HEK293T (cell line): ENCODE measurements around the gene MMS19.
"Not testable (repeated sequence)": the region's sequence is repeated elsewhere in the genome, so short reads cannot be mapped to it uniquely, and the experiment has no call there.

Experiments used
- CTCF ChIA-PET: fragments of 350-600 bp; formaldehyde crosslinking; extraction: SDS; loops from one replicate; lab custom pipeline; 2021; ENCODE audit warnings: antibody characterized with exemption, inconsistent platforms; lab: Yijun Ruan, JAX
- POLR2A ChIA-PET: fragments of 350-600 bp; formaldehyde crosslinking; extraction: SDS; loops from one replicate; lab custom pipeline; 2020; ENCODE audit warnings: antibody characterized with exemption, inconsistent platforms; lab: Yijun Ruan, JAX
- DNase-seq: peaks from one replicate; pipeline ENCODE4 v3.0.0; 2012; ENCODE audit warnings: mixed read lengths; ENCODE audit errors: extremely low spot score
- ARNT ChIP-seq: fragments of 450-650 bp; IDR thresholded peaks from 2 replicates; pipeline ENCODE4 v1.6.1; 2017; ENCODE audit warnings: mild to moderate bottlenecking
- BHLHE40 ChIP-seq: fragments of 450-650 bp; IDR thresholded peaks from 2 replicates; pipeline ENCODE4 v1.6.1; 2016; ENCODE audit warnings: mild to moderate bottlenecking, moderate library complexity, borderline replicate concordance
- CTBP1 ChIP-seq: fragments of 450-650 bp; IDR thresholded peaks from 2 replicates; pipeline ENCODE4 v1.6.1; 2016; ENCODE audit warnings: borderline replicate concordance
- ELF4 ChIP-seq: fragments of 450-650 bp; IDR thresholded peaks from 2 replicates; pipeline ENCODE4 v1.6.1; 2017; ENCODE audit warnings: antibody characterized with exemption
- FOXA1 ChIP-seq: fragments of 450-650 bp; IDR thresholded peaks from 2 replicates; pipeline ENCODE4 v1.6.1; 2016; ENCODE audit warnings: mild to moderate bottlenecking
- FOXK2 ChIP-seq: fragments of 450-650 bp; IDR thresholded peaks from 2 replicates; pipeline ENCODE4 v1.6.1; 2016; ENCODE audit warnings: mild to moderate bottlenecking
- FOXM1 ChIP-seq: fragments of 450-650 bp; IDR thresholded peaks from 2 replicates; pipeline ENCODE4 v1.6.1; 2017; ENCODE audit warnings: mild to moderate bottlenecking, borderline replicate concordance
- HDGF ChIP-seq: fragments of 450-650 bp; IDR thresholded peaks from 2 replicates; pipeline ENCODE4 v1.6.1; 2017; ENCODE audit warnings: antibody characterized with exemption, borderline replicate concordance
- L3MBTL2 ChIP-seq: fragments of 450-650 bp; conservative IDR thresholded peaks from 2 replicates; pipeline ENCODE4 v1.6.1; 2016; ENCODE audit warnings: mild to moderate bottlenecking
- LEF1 ChIP-seq: fragments of 450-650 bp; IDR thresholded peaks from 2 replicates; pipeline ENCODE4 v1.6.1; 2017; ENCODE audit warnings: mild to moderate bottlenecking, borderline replicate concordance
- NFRKB ChIP-seq: fragments of 450-650 bp; IDR thresholded peaks from 2 replicates; pipeline ENCODE4 v1.6.1; 2016; ENCODE audit warnings: mild to moderate bottlenecking, moderate library complexity
- PKNOX1 ChIP-seq: fragments of 450-650 bp; IDR thresholded peaks from 2 replicates; pipeline ENCODE4 v1.6.1; 2016
- SP1 ChIP-seq: fragments of 450-650 bp; IDR thresholded peaks from 2 replicates; pipeline ENCODE4 v1.6.1; 2017
- SUZ12 ChIP-seq: fragments of 450-650 bp; IDR thresholded peaks from 2 replicates; pipeline ENCODE4 v1.6.1; 2016; ENCODE audit warnings: mild to moderate bottlenecking
- TARDBP ChIP-seq: fragments of 450-650 bp; IDR thresholded peaks from 2 replicates; pipeline ENCODE4 v1.6.1; 2016
- ZNF384 ChIP-seq: fragments of 450-650 bp; IDR thresholded peaks from 2 replicates; pipeline ENCODE4 v1.6.1; 2016

Gene MMS19

GRCh38 chr10:97475936-97476594, 22.2 kb downstream of the MMS19 start:
- POLR2A ChIA-PET, result no interaction called here
- TF ChIP-seq PKNOX1 (no peak), ZNF384 (no peak), FOXM1 (no peak), HDGF (no peak)
- CTCF ChIA-PET, result no interaction called here
- DNase-seq, result no peak

- TF ChIP-seq FOXK2 (no peak), ARNT (no peak)
- CTCF ChIA-PET, result interaction anchor here (0.6 to 1.0 kb wide), 2 partner anchors 50 to 79 kb away, joined by 3 to 7 read pairs; no protein-coding TSS in a partner anchor
- POLR2A ChIA-PET, result no interaction called here
- no peak for DNase-seq
Measured at GRCh38 chr10:97474918-97475317, 23.3 kb downstream of the MMS19 start.

- POLR2A ChIA-PET, DNase-seq, CTCF ChIA-PET: not testable (repeated sequence)
Measured at GRCh38 chr10:97468781-97469180, 29.4 kb downstream of the MMS19 start.

GRCh38 chr10:97468162-97468561, 30.1 kb downstream of the MMS19 start:
- ChIA-PET POLR2A (no interaction called here), CTCF (no interaction called here)
- DNase-seq, result no peak
- TF ChIP-seq NFRKB, result no peak
- no peak for TF ChIP-seq FOXM1
- no peak for TF ChIP-seq HDGF
- no peak for TF ChIP-seq ARNT
- TF ChIP-seq FOXK2, result no peak
- TF ChIP-seq FOXA1, result no peak
- TF ChIP-seq SUZ12, result no peak
- no peak for TF ChIP-seq L3MBTL2
- no peak for TF ChIP-seq SP1
- no peak for TF ChIP-seq ZNF384
- TF ChIP-seq LEF1, result no peak
- no peak for TF ChIP-seq CTBP1
- TF ChIP-seq BHLHE40, result no peak
- no peak for TF ChIP-seq PKNOX1
- no peak for TF ChIP-seq ELF4
- no peak for TF ChIP-seq TARDBP

GRCh38 chr10:97466755-97467154, 31.5 kb downstream of the MMS19 start:
- POLR2A ChIA-PET, result no interaction called here
- TF ChIP-seq SP1 (no peak), PKNOX1 (no peak), ZNF384 (no peak), L3MBTL2 (no peak), ELF4 (no peak), NFRKB (no peak), TARDBP (no peak), HDGF (no peak), ARNT (no peak), BHLHE40 (no peak), FOXK2 (no peak), LEF1 (no peak), CTBP1 (no peak), FOXA1 (no peak), FOXM1 (no peak), SUZ12 (no peak)
- CTCF ChIA-PET, result interaction anchor here (0.7 to 1.4 kb wide), 6 partner anchors 17 to 87 kb away, joined by 3 to 4 read pairs (median 3); no protein-coding TSS in a partner anchor
- no peak for DNase-seq

- DNase-seq, result no peak
- POLR2A ChIA-PET, result interaction anchor here (1.4 kb wide), 1 partner anchor 66 kb away, joined by 3 read pairs; no protein-coding TSS in a partner anchor
- CTCF ChIA-PET, result interaction anchor here (1.0 to 1.4 kb wide), 4 partner anchors 26 to 88 kb away, joined by 3 read pairs; no protein-coding TSS in a partner anchor
- TF ChIP-seq TARDBP (no peak), FOXA1 (no peak), SP1 (no peak), HDGF (no peak), CTBP1 (no peak), ELF4 (no peak), ZNF384 (no peak), NFRKB (no peak), SUZ12 (no peak), FOXM1 (no peak), FOXK2 (no peak), L3MBTL2 (no peak), ARNT (no peak), LEF1 (no peak), PKNOX1 (no peak), BHLHE40 (no peak)
Measured at GRCh38 chr10:97465982-97466381, 32.2 kb downstream of the MMS19 start.

GRCh38 chr10:97464226-97464625, 34.0 kb downstream of the MMS19 start:
- POLR2A ChIA-PET, result interaction anchor here (1.1 kb wide), 2 partner anchors 10 to 112 kb away, joined by 4 to 6 read pairs; no protein-coding TSS in a partner anchor
- DNase-seq, result no peak
- TF ChIP-seq ARNT, result no peak
- TF ChIP-seq FOXM1, result no peak
- no peak for TF ChIP-seq PKNOX1
- TF ChIP-seq FOXA1, result no peak
- no peak for TF ChIP-seq SP1
- TF ChIP-seq CTBP1, result no peak
- no peak for TF ChIP-seq FOXK2
- no peak for TF ChIP-seq BHLHE40
- CTCF ChIA-PET, result interaction anchor here (0.6 to 1.8 kb wide), 6 partner anchors 9 to 239 kb away, joined by 3 to 5 read pairs (median 3); no protein-coding TSS in a partner anchor
